ENCODE results near the gene HLA-B.

Gene HLA-B

DNA sequence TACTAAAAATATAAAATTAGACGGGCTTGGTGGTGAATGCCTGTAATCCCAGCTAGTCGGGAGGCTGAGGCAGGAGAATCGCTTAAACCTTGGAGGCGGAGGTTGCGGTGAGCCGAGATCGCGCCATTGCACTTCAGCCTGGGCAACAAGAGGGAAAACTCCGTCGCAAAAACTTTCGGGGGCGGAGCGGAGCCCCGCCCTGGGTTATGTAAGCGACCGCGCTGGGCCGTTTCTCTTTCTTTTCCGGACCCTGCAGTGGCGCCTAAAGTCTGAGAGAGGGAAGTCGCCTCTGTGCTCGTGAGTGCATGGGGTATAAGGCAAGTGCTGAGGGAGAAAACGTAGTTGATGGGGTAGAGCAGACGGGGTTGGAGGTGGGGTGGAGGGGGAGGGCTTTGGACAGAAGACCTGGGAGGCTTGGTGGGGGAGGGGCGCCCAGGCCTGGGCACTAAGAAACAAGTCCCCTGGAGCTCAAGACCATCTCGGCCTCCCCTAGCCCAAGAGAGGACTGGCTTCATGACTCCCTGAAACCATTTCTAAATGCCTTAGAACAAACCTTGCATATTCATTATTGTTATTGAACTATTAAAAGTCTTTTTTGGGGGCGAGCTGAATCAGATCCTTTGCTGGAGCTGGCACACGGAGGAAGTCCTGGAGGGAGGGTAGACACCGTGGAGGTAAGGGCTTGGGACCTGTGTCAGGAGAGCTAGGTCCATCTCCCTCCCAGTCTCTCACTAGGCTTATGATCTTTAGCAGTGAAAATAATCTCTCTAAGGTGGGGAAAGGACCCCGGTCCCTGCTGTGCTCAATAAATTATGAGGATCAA, 43.7 kb upstream of the HLA-B start (continued):
- TF ChIP-seq KLF9 (tag by site-specific recombination; IDR thresholded peaks at IDR 0.05; ENCODE audit: low read depth), result peak; percentile 59
- no peak for TF ChIP-seq ZNF26 (tag by site-specific recombination; IDR thresholded peaks at IDR 0.05)
- TF ChIP-seq KLF8 (tag by site-specific recombination; IDR thresholded peaks at IDR 0.05), result peak; percentile 56; the same call in 1 of the 2 replicates
- TF ChIP-seq ZNF558 (tag by site-specific recombination; IDR thresholded peaks at IDR 0.05), result no peak
- TF ChIP-seq ZNF121 (tag by site-specific recombination; IDR thresholded peaks at IDR 0.05), result 0 out of 2 replicates have a peak, but pooled peaks have one; percentile 20
- TF ChIP-seq, protein P1, sequence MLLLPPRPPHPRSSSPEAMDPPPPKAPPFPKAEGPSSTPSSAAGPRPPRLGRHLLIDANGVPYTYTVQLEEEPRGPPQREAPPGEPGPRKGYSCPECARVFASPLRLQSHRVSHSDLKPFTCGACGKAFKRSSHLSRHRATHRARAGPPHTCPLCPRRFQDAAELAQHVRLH (tag by site-specific recombination; IDR thresholded peaks at IDR 0.05), result 0 out of 2 replicates have a peak, but pooled peaks have one; percentile 28
- no peak; the same call in 1 of the 2 replicates for TF ChIP-seq ZNF76 (tag by site-specific recombination; IDR thresholded peaks at IDR 0.05; ENCODE audit: borderline replicate concordance, low read depth)
- TF ChIP-seq KLF1 (tag by site-specific recombination; IDR thresholded peaks at IDR 0.05), result 0 out of 2 replicates have a peak, but pooled peaks have one; percentile 22
- no peak for TF ChIP-seq ZNF354C (tag by site-specific recombination; IDR thresholded peaks at IDR 0.05; ENCODE audit: borderline replicate concordance, low read depth)
- peak; percentile 33; the same call in 1 of the 2 replicates for TF ChIP-seq ZNF501 (tag by site-specific recombination; IDR thresholded peaks at IDR 0.05)
- TF ChIP-seq ZNF214 (tag by site-specific recombination; IDR thresholded peaks at IDR 0.05; ENCODE audit: borderline replicate concordance), result no peak
- peak; percentile 41 for TF ChIP-seq ZBTB26 (tag by site-specific recombination; optimal IDR thresholded peaks at IDR 0.05)
- peak; percentile 42; the same call in 1 of the 2 replicates for TF ChIP-seq KLF16 (tag by site-specific recombination; IDR thresholded peaks at IDR 0.05)
- TF ChIP-seq ZNF311 (tag by site-specific recombination; IDR thresholded peaks at IDR 0.05; ENCODE audit: borderline replicate concordance), result no peak
- no peak for TF ChIP-seq ZNF776 (tag by site-specific recombination; IDR thresholded peaks at IDR 0.05; ENCODE audit: borderline replicate concordance)
- peak; percentile 33; the same call in 1 of the 2 replicates for TF ChIP-seq ZNF366 (tag by site-specific recombination; conservative IDR thresholded peaks at IDR 0.05)
- TF ChIP-seq YY1 (tag by site-specific recombination; IDR thresholded peaks at IDR 0.05), result peak; percentile 69; the same call in 1 of the 2 replicates
- no peak for TF ChIP-seq KLF7 (tag by site-specific recombination; IDR thresholded peaks at IDR 0.05; ENCODE audit: borderline replicate concordance)
- TF ChIP-seq PATZ1 (tag by site-specific recombination; IDR thresholded peaks at IDR 0.05), result peak; percentile 42; the same call in 1 of the 2 replicates
- peak; percentile 40 for TF ChIP-seq SP3 (tag by site-specific recombination; IDR thresholded peaks at IDR 0.05)

Measured in HEK293 (cell line).